BLaER1 (cell line): ENCODE results near the gene ZNF718.
"Not testable (repeated sequence)": the region's sequence is repeated elsewhere in the genome, so short reads cannot be mapped to it uniquely, and the experiment has no call there.

Experiments
- H3K27ac ChIP-seq: shearing (Covaris generic); formaldehyde crosslinking; 2 replicates; pipeline ENCODE4 v1.8.1; 2022
- H3K27me3 ChIP-seq: shearing (Covaris generic); formaldehyde crosslinking; 2 replicates; pipeline ENCODE4 v1.8.1; 2022
- H3K36me3 ChIP-seq: shearing (Covaris generic); formaldehyde crosslinking; 2 replicates; pipeline ENCODE4 v1.8.1; 2022
- H3K4me1 ChIP-seq: shearing (Covaris generic); formaldehyde crosslinking; 2 replicates; pipeline ENCODE4 v1.8.1; 2022
- H3K4me2 ChIP-seq: shearing (Covaris generic); formaldehyde crosslinking; 2 replicates; pipeline ENCODE4 v1.8.1; 2022
- H3K4me3 ChIP-seq: shearing (Covaris generic); formaldehyde crosslinking; 2 replicates; pipeline ENCODE4 v1.8.1; 2022
- H3K9ac ChIP-seq: shearing (Covaris generic); formaldehyde crosslinking; 2 replicates; pipeline ENCODE4 v1.8.1; 2022
- H3K9me3 ChIP-seq: shearing (Covaris generic); formaldehyde crosslinking; 2 replicates; pipeline ENCODE4 v1.8.1; 2022
- H4K20me1 ChIP-seq: shearing (Covaris generic); formaldehyde crosslinking; 2 replicates; pipeline ENCODE4 v1.8.1; 2022
- Cebpa-rat ChIP-seq: shearing (Covaris generic); IDR thresholded peaks from 2 replicates; pipeline ENCODE4 v1.8.1; 2022

The ZNF718 gene

DNA sequence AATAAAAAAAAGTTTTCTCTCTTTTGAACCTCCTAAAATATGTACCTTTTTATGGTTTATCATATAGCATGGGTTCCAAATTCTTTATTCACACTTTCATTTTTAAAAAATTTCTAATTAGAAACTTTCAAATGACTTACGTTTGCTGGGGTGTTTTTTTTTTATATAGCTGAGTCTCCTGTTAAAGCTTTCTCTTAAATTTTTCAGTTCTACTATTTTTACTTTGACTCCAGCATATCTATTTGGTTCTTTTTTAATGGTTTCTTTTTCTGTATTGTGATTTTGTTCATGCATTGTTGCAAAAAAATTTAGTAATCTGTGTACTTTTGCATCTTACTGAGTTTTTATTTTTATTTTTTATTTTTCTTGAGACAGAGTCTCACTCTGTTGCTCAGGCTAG, 22.3 kb downstream of the ZNF718 start:
- H3K4me3 ChIP-seq, result peak overlapping the region; percentile 48
- peaks cover 98% of the 10 kb centered on the region for H3K9me3 ChIP-seq
- H3K4me1 ChIP-seq, result no peaks in the 10 kb centered on the region
- no peak overlapping the region for H3K27ac ChIP-seq
- no peak overlapping the region for H3K4me2 ChIP-seq
- H4K20me1 ChIP-seq, result no peaks in the 10 kb centered on the region
- H3K27me3 ChIP-seq, result no peaks in the 10 kb centered on the region
- peaks cover 88% of the 10 kb centered on the region for H3K36me3 ChIP-seq
- H3K9ac ChIP-seq, result no peak overlapping the region
- TF ChIP-seq Cebpa-rat, result no peak

DNA sequence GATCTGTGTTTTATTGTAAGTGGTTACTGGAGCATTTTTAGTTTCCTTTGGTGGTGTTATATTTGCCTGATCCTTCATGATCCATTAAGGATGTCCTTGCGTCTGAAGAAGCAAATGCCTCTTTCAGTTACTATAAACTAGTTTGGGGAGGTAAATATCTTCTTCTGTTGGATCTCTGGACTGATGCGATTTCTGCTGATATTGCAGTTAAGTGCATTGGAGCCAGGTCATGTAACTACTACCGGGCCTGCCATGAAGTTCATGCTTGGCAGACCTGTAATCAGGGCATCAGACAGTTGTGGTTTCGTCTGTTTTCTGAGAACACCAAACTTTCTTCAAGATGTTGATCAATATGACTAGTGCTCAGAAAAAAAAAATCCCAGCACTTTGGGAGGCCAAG, 22.9 kb downstream of the ZNF718 start:
- H3K36me3 ChIP-seq, result peaks cover 82% of the 10 kb centered on the region
- TF ChIP-seq Cebpa-rat, result no peak

DNA sequence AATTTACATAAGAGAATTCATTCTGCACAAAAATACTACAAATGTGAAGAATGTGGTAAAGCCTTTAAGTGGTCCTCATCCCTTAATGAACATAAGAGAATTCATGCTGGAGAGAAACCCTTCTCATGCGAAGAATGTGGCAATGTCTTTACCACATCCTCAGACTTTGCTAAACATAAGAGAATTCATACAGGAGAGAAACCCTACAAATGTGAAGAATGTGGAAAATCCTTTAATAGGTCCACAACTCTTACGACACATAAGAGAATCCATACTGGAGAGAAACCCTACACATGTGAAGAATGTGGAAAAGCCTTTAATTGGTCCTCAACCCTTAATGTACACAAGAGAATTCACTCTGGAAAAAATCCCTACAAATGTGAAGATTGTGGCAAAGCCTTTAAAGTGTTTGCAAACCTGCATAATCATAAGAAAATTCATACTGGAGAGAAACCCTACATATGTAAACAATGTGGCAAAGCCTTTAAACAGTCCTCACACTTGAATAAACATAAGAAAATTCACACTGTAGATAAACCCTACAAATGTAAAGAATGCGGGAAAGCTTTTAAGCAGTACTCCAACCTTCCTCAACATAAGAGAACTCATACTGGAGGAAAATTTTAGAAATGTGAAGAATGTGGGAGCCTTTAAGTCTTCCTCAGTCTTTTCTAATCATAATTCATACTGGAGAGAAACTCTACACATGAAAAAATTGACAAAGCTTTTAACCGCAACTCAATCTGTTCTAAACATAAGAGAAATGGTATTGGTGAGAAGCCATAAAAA, 37.4 kb downstream of the ZNF718 start:
- H3K36me3 ChIP-seq, result peaks cover 56% of the 10 kb centered on the region
- H3K27me3 ChIP-seq, result no peaks in the 10 kb centered on the region
- H3K27ac ChIP-seq, result no peak overlapping the region
- no peak overlapping the region for H3K9ac ChIP-seq
- peaks cover 92% of the 10 kb centered on the region for H3K9me3 ChIP-seq
- H4K20me1 ChIP-seq, result no peaks in the 10 kb centered on the region
- H3K4me2 ChIP-seq, result no peak overlapping the region
- no peaks in the 10 kb centered on the region for H3K4me1 ChIP-seq
- TF ChIP-seq Cebpa-rat, result no peak
- H3K4me3 ChIP-seq, result peak overlapping the region; percentile 40

More for the DNA sequence above, 22.9 kb downstream of the ZNF718 start:
- H3K27me3 ChIP-seq, result no peaks in the 10 kb centered on the region
- H3K4me2 ChIP-seq, result no peak overlapping the region
- H3K27ac ChIP-seq, result no peak overlapping the region
- H3K9me3 ChIP-seq, result peaks cover 97% of the 10 kb centered on the region
- no peaks in the 10 kb centered on the region for H4K20me1 ChIP-seq
- no peaks in the 10 kb centered on the region for H3K4me1 ChIP-seq
- peak overlapping the region; percentile 48 for H3K4me3 ChIP-seq
- no peak overlapping the region for H3K9ac ChIP-seq

DNA sequence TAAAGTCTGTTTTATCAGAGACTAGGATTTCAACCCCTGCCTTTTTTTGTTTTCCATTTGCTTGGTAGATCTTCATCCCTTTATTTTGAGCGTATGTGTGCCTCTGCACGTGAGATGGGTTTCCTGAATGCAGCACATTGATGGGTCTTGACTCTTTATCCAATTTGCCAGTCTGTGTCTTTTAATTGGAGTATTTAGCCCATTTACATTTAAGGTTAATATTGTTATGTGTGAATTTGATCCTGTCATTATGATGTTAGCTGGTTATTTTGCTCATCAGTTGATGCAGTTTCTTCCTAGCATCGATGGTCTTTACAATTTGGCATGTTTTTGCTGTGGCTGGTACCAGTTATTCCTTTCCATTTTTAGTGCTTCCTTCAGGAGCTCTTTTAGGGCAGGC, 45.3 kb downstream of the ZNF718 start:
- not testable (repeated sequence) for H3K4me3 ChIP-seq, H3K27me3 ChIP-seq, H3K9ac ChIP-seq, H4K20me1 ChIP-seq, H3K4me1 ChIP-seq, H3K4me2 ChIP-seq, H3K27ac ChIP-seq
- Histone ChIP-seq H3K9me3 (peaks cover 91% of the 10 kb centered on the region), H3K36me3 (peaks cover 57% of the 10 kb centered on the region)

DNA sequence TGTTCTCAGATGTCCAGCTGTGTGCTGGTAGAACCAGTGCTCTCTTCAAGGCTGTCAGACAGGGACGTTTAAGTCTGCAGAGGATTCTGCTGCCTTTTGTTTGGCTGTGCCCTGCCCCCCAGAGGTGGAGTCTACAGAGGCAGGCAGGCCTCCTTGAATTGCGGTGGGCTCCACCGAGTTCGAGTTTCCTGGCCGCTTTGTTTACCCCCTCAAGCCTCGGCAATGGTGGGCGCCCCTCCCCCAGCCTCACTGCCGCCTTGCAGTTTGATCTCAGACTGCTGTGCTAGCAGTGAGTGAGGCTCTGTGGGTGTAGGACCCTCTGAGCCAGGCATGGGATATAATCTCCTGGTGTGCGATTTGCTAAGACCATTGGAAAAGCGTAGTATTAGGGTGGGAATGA, 47.0 kb downstream of the ZNF718 start:
- H3K4me3 ChIP-seq, H3K9ac ChIP-seq: not testable (repeated sequence)
- peaks cover 91% of the 10 kb centered on the region for H3K9me3 ChIP-seq

GRCh38 chr4:173666-174314, 49.5 kb downstream of the ZNF718 start:
- Histone ChIP-seq H3K36me3 (peaks cover 82% of the 10 kb centered on the region), H3K9me3 (peaks cover 95% of the 10 kb centered on the region), H4K20me1 (no peaks in the 10 kb centered on the region), H3K4me3 (no peak overlapping the region), H3K4me2 (no peak overlapping the region), H3K27ac (no peak overlapping the region), H3K9ac (no peak overlapping the region), H3K27me3 (no peaks in the 10 kb centered on the region), H3K4me1 (no peaks in the 10 kb centered on the region)
- no peak for TF ChIP-seq Cebpa-rat

More for the DNA sequence above, 47.0 kb downstream of the ZNF718 start:
- H4K20me1 ChIP-seq, H3K4me1 ChIP-seq, H3K27me3 ChIP-seq, H3K27ac ChIP-seq, H3K4me2 ChIP-seq: not testable (repeated sequence)
- peaks cover 65% of the 10 kb centered on the region for H3K36me3 ChIP-seq

DNA sequence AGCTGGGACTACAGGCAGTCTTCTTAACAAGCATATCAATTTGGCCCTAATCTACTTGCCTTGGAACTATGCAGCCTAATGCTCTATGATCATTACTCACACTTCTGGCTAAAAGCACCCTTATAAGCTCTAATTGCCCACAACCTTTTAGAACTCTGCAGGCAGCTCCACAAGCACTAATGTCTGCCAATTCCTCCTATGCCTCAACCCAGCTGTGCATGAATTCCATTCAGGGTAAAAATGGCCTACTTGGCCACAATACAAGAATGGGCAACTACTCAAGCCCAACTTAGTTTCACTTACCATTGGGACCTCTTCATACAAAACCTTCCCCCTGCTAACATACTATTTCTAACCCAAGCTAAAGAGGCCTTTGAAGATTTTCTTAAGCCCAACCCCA, 51.7 kb downstream of the ZNF718 start:
- peaks cover 78% of the 10 kb centered on the region for H3K36me3 ChIP-seq
- peaks cover 99% of the 10 kb centered on the region for H3K9me3 ChIP-seq
- TF ChIP-seq Cebpa-rat, result no peak
- no peaks in the 10 kb centered on the region for H4K20me1 ChIP-seq
- H3K4me2 ChIP-seq, result no peak overlapping the region
- H3K4me3 ChIP-seq, result no peak overlapping the region; the same call in 1 of the 2 replicates
- no peaks in the 10 kb centered on the region for H3K4me1 ChIP-seq
- H3K27me3 ChIP-seq, result no peaks in the 10 kb centered on the region
- no peak overlapping the region for H3K9ac ChIP-seq
- no peak overlapping the region for H3K27ac ChIP-seq

DNA sequence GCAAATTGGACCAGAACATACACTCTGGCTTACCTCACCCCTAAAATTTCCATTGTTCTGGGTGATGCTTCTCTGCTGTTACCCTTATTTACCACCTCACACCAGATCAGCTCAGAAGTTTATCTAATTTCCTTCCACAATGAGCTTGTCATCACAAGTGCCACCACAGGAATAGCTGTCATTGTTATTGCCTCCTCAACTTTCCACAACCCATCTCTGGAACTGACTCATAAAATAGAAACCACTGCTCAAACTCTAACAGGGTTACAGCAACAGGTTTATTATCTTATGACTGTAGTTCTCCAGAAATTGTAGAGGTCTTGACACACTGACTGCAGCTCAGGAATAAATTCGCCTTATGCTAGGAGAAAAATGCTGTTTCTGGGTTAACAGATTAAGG, 52.7 kb downstream of the ZNF718 start:
- no peak for TF ChIP-seq Cebpa-rat

DNA sequence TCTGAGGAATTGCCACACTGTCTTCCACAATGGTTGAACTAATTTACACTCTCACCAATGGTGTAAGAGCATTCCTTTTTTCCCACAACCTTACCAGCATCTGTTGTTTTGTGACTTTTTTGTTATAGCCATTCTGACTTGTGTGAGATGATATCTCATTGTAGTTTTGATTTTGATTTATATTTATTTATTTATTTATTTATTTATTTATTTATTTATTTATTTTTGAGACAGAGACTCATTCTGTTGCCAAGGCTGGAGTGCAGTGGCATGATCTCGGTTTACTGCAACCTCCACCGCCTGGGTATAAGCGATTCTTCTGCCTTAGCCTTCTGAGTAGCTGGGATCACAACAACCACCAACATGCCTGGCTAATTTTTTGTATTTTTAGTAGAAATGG, 57.9 kb downstream of the ZNF718 start:
- not testable (repeated sequence) for H3K27ac ChIP-seq, H3K4me2 ChIP-seq, H4K20me1 ChIP-seq, H3K4me3 ChIP-seq, H3K4me1 ChIP-seq, H3K9ac ChIP-seq, H3K27me3 ChIP-seq
- peaks cover 99% of the 10 kb centered on the region for H3K9me3 ChIP-seq
- peaks cover 62% of the 10 kb centered on the region for H3K36me3 ChIP-seq

More for the DNA sequence above, 52.7 kb downstream of the ZNF718 start:
- no peak overlapping the region for H3K9ac ChIP-seq
- H3K27me3 ChIP-seq, result no peaks in the 10 kb centered on the region
- H3K27ac ChIP-seq, result no peak overlapping the region
- H3K36me3 ChIP-seq, result peaks cover 73% of the 10 kb centered on the region
- H3K4me2 ChIP-seq, result no peak overlapping the region
- H3K4me3 ChIP-seq, result 0 out of 2 replicates have a peak overlapping the region, but pooled peaks have one; percentile 0
- peaks cover 99% of the 10 kb centered on the region for H3K9me3 ChIP-seq
- H3K4me1 ChIP-seq, result no peaks in the 10 kb centered on the region
- no peaks in the 10 kb centered on the region for H4K20me1 ChIP-seq

DNA sequence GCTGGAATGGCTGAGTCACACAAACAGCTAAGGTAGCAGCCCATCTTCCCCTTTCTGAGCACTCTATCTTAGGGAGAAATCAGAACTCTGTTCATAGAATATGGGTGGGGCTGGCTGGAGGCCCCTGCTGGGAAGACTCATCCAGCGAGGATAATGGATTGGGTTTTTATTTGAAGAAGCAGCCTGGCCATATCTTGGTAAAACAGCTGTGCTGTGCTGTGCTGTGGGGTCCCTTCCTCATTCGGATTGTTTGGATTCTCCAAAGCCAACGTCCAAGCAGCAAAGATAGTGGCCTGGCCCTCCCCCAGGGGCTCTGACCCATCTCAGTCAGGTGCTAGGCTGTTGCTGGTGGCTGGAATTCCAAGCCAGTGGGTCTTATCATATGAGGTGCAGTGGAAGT, 63.8 kb downstream of the ZNF718 start:
- H3K4me3 ChIP-seq, result no peak overlapping the region
- H3K27me3 ChIP-seq, result no peaks in the 10 kb centered on the region
- no peak overlapping the region for H3K4me2 ChIP-seq
- H3K27ac ChIP-seq, result no peak overlapping the region
- H3K9ac ChIP-seq, result no peak overlapping the region
- peaks cover 58% of the 10 kb centered on the region for H3K36me3 ChIP-seq
- no peaks in the 10 kb centered on the region for H3K4me1 ChIP-seq
- H3K9me3 ChIP-seq, result peaks cover 97% of the 10 kb centered on the region
- no peaks in the 10 kb centered on the region for H4K20me1 ChIP-seq
- TF ChIP-seq Cebpa-rat, result no peak

GRCh38 chr4:195159-195558, 70.9 kb downstream of the ZNF718 start:
- Histone ChIP-seq H3K36me3 (peaks cover 47% of the 10 kb centered on the region), H3K9me3 (peaks cover 100% of the 10 kb centered on the region)
- not testable (repeated sequence) for H3K27me3 ChIP-seq, H3K9ac ChIP-seq, H3K27ac ChIP-seq, H3K4me1 ChIP-seq, H3K4me3 ChIP-seq, H4K20me1 ChIP-seq, H3K4me2 ChIP-seq
